ENCODE measurements around the gene HK1.
A peak's percentile ranks its signal among the peaks of the same experiment; 100 is the strongest.

Gene HK1

DNA sequence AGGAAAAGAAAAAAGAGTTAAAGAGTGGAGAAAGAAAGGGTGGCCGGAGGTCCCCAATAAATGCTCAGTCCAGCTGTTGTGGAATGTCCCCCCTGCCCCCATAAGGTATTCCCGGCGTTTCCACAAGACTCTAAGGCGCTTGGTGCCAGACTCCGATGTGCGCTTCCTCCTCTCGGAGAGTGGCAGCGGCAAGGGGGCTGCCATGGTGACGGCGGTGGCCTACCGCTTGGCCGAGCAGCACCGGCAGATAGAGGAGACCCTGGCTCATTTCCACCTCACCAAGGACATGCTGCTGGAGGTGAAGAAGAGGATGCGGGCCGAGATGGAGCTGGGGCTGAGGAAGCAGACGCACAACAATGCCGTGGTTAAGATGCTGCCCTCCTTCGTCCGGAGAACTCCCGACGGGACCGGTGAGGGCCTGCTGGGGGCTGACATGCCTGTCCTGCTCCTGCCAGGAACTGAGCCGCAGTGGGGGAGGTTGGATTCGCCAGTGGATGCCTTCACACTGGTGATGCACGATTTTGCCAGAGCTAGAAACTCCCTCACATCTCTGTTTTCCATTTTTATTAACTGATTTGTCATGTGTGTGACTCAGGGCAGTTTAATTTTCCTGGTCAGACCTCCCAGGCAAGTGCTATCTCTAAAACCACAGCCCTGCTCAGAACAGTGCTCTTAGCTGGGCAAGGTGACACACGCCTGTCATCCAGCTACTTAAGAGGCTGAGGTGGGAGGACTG, 104.3 kb downstream of the HK1 start:
- no peak for DNase-seq

DNA sequence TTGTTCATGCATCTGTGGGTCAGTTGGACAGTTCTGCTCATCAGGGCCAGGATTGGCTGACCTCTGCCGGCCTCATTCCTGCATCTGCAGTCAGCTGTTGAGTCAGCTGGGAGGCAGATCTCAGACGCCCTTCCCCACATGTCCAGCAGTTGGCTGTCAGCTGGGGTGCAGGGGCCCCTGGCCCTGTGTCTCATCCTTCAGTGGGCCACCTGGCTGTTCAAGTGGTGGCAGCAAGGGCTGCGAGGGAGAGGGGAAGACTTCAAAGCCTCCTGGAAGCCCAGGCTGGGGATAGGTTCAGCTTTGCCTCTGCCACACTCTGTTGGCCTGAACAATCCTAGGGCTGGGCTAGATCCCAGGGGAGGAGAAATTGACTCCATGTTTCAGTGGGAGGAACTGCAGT, 105.3 kb downstream of the HK1 start:
- DNase-seq = no peak

DNA sequence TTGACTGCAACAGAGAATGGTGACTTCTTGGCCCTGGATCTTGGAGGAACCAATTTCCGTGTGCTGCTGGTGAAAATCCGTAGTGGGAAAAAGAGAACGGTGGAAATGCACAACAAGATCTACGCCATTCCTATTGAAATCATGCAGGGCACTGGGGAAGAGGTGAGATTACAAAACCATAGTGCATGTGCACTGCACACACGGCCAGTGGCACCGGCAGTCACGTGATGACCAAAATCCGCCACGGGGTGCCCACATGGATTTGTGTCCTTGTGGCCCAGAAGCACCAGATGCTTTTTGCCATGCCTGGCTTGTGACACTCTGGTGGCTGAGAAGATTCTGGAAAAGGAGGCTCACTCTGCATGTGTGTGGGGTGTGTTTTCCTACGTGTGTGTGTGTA, 106.0 kb downstream of the HK1 start:
- no peak for DNase-seq

DNA sequence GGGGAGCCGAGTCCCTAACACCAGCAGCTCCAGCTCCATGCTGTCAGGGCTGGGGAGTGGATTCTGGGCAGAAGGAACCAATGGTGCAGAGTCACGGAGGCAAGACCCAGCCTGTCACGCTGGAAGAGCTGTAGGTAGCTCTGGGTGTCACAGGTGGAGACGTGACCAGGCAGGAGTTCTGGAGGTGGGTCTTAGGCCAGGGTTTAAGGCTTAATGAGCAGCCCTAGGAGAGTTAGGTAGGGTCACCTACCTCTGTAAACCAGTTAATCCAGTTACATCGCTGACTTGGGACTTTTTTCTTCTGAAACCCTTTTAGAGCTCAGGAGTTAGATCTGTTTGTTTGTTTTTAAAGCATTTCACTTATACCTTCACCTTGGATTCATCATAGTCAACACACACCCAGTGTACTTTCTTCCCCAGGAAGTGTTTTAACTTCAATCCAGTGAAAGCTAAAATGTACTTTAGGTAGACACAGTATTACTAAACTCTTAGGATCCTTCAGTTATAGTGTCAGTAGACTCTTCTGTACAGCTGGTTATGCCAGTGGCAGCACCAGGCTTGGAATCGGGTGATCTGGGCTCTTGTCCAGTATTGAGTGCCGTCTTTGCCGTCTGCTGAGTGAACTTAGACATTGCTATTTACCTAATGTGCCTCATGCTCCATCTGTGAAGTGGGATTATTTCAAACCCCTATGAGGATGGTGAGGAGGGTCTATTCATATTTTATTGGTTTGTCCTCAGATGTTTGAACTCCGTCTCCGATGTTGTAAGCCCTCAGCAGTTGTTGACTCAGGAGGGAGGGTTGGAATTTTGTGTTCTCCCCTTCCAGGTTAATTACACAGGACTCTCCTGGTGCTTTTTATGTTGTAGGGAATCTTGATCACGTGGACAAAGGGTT, 107.4 kb downstream of the HK1 start:
- no peak for DNase-seq

DNA sequence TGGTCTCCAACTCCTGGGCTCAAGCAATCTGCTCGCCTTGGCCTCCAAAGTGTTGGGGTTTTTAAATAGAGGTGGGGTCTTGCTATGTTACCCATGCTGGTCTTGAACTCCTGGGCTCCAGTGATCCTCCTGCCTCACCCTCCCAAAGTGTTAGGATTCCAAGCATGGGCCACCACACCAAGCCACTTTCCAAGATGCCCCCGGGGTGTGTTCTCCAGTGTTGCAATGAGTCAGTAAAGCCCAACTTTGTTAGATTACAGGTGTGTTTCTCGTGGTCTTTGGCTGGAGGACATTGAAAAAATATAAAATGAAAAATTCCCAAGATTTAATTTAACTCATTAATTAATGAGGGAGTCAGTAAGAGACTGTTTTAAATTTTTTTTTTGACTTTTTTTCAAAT, 109.2 kb downstream of the HK1 start:
- DNase-seq = no peak

DNA sequence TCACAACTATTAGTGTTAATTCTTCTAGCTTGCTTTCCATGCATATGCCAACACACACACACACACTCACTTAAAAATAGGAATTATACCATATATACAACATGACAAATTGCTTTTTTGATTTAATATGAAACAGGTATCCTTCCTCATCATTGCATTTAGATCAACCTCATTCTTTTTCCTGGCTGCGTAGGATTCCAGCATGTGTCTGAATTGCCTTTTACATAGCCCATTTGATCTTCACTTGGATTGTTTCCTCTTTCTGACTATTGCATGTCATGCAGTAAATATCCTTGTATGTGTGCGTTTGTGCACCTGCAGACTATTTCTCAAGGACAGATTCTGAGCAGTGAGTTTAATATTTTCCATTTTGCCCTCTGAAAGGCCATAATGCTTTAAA, 110.2 kb downstream of the HK1 start:
- DNase-seq = no peak

DNA sequence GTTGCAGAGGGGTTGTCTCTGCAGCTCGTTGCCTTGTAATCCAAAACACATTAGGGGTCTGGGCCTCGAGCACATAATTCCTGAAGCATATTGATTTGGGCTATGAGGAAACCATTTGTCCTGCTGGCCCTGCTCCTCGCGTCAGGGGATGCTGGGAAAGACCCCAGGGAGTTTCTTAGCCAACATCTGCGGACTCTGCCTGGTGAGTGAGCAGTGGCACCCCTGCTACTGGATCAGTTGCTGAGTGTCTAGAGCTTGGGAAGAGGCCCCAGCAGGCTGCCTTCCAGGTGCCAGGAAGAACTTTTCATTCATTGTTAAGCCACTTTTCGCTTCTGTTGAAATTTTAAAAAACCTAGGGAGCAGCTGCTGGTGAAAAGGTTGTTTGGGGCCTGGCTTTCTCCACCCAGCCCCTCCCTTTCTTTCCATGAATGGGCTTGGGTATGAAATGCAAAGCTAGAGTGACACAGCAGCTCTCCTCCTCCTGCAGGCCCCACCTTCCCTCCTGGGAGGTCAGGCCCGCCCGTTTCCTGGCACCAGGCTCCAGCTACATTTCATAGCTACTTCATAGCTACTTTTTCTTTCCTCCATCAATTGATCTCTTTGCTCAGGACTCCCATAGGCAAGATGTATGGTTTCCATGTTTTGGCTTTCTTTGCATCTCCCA, 111.7 kb downstream of the HK1 start:
- DNase-seq = no peak

DNA sequence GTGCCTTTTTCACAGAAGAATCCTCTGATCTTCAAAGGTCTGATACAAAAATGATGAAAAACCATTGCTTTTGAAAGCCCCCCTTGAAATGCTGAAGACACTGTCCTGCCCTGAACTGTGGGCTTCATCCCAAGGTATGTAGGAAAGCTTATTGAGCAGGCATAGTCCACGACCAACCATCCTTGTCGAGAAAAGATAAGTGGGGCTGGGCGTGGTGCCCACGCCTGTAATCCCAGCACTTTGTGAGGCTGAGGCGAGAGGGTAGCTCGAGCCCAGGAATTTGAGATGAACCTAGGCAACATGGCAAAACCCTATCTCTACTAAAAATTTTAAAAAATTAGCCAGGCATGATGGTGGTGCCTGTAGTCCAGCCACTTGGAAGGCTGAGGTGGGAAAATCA, 112.9 kb downstream of the HK1 start:
- no peak for DNase-seq

DNA sequence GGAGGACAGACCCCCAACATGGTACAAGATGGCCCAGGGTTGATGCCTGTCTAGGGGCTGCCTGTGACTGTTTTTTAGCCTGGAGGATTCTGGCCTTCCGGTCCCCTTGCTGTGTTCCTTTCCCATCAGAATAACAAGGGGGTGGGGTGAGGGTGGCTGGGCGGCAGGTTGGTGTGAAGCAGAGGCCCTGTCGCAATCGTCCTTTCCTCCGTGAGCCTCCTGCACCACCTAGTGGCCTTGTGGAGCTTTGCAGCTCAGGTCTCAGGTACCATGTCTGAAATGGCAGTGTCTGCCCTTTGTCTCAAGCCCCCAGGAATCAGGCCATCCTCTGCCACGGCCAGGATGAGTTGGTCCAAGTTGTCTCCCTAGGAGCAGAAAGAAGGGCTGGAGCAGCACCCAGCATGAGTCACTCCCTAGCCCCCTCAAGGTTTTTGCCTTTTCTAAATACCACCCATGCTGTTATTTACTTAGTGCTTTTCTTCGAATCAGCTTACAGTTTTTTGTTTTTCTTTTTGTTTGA, 114.2 kb downstream of the HK1 start:
- peak; percentile 69 for DNase-seq

DNA sequence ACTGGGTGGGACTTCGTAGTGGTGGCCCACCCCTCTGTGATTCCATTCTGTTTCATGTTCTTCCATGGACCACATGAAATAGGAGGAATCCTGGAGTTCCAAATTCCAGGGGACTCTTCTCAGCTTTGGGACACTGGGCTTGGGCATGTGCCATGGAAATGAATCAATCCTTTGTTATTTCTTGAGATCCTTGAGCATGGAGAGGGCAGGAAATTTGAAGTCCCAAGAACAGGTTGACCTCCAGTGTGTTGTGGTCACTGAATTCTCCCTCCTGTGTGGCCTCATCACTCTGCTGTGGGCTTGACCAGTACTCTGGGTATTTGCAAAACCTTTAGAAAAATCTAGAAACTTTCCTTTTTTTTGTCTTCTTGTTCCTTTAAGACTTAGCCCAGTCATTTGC, 115.7 kb downstream of the HK1 start:
- no peak for DNase-seq

DNA sequence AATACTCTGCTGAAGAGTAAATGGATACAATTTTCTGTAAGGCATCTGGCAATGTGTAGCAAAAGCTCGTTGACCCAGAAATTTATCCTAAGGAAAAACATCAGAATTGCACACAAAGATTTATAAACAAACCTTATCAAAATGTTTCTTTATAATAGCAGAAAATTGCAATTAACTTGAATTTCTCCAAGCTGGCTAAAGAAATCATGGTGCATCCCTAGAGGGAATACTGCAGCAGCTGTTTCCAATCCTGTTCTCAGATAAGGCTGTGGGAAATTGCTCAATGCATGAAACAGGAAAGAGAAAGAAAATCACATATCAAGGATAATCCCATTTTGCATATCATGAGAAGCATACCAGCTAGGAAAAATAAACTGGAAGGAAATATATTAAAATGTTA, 119.7 kb downstream of the HK1 start:
- no peak for DNase-seq

DNA sequence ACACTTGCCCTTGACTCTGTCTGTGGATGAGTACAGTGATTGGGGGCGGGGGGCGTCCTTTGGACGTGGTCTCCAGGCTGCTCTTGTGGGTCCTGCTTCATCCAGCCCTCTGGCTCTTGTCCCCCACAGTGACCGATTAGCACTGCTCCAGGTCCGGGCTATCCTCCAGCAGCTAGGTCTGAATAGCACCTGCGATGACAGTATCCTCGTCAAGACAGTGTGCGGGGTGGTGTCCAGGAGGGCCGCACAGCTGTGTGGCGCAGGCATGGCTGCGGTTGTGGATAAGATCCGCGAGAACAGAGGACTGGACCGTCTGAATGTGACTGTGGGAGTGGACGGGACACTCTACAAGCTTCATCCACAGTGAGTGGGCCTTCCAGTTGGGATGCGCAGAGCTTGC, 120.2 kb downstream of the HK1 start:
- DNase-seq = no peak

DNA sequence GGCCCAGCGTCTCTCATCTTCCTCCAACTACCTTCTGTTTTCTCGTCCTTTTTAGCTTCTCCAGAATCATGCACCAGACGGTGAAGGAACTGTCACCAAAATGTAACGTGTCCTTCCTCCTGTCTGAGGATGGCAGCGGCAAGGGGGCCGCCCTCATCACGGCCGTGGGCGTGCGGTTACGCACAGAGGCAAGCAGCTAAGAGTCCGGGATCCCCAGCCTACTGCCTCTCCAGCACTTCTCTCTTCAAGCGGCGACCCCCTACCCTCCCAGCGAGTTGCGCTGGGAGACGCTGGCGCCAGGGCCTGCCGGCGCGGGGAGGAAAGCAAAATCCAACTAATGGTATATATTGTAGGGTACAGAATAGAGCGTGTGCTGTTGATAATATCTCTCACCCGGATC, 122.6 kb downstream of the HK1 start:
- DNase-seq = no peak

DNA sequence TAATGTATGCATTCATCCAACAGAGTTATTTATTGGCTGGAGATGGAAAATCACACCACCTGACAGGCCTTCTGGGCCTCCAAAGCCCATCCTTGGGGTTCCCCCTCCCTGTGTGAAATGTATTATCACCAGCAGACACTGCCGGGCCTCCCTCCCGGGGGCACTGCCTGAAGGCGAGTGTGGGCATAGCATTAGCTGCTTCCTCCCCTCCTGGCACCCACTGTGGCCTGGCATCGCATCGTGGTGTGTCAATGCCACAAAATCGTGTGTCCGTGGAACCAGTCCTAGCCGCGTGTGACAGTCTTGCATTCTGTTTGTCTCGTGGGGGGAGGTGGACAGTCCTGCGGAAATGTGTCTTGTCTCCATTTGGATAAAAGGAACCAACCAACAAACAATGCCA, 123.1 kb downstream of the HK1 start:
- DNase-seq = no peak

DNA sequence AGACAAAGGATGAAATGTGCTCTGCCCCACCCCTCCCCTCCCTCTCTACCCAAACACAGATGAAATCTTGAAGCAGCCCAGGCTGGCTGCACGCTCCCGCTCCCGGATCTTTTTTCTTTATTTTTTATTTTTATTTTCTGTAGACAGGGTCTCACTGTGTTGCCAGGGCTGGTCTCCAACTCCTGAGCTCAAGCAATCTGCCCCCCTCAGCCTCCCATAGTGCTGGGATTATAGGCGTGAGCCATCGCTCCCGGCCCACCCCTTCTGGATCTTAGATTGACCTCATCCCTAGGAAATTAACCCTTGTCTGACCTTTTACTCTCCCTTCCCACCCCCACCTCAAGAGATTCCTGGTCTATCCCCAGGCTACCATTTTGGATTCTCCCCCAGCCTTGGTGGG, 124.1 kb downstream of the HK1 start:
- DNase-seq = no peak

DNA sequence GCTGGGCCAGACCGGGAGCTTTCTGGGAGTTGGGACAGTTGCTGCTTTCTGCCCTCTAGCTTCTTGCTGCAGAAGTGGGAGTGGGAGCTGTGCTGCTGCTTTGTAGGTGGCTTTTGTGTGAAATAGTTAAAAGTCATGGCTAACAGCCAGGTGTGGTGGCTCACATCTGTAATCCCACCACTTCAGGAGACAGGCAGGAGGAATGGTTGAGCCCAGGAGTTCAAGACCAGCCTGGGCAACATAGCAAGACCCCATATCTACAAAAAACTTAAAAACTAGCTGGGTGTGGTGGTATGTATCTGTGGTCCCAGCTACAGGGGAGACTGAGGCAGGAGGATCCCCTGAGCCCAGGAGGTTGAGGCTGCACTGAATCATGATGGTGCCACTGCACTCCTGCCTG, 124.8 kb downstream of the HK1 start:
- DNase-seq = no peak

DNA sequence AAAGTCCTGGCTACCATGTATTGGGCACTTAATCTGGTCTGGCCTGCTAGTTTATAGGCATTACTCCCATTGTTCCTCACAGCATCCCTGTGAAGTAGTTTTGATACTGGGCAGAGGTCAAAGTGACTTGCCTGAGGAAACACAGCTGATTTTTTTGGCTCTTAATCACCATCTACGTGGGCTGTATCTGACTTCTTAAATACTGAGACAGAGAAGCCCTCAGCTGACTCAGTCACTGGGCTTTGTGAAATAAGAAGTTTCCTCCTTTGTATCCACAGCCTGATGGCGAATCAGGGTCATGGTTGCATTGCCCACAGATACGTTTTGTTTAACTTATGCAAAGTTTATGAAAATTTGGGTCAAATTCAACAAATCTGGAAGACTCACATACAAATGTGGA, 125.2 kb downstream of the HK1 start:
- DNase-seq = no peak

DNA sequence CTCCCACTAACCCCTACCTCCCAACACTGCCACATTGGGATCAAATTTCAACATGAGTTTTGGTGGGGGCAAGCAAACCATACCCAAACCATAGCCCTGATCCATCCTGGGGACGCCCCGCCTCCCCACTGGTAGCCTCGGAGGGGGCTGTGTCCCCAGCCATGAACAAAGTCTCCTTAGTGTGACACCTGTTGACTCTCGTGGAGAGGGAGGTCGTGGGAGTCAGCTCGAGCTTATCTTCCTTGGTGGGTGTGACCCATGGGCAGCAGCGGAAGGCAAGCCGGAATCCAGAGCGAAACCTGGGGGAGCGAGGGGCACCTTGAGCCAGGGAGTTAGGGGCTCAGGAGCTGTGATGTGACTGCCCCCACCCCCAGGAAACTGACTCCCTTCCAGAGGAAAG, 126.5 kb downstream of the HK1 start:
- DNase-seq = no peak

DNA sequence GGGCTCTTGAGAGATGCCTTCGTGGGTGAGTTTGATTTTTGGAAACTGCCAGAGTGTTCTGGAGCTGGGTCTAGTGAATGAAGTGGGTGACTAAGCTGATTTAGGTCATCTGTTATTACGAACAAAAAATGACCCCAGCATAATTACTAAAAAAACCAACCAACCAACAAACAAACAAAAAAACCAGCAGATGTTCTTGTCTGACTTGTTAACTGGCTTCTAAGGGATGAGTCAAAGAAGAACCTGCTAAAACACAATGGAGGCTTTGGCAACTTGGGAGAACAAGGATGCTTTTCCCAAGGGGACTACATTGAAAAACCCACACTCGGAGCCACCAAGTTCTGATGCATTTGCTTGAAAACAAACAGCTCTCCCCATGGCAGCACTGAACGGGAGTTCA, 126.9 kb downstream of the HK1 start:
- DNase-seq = no peak

DNA sequence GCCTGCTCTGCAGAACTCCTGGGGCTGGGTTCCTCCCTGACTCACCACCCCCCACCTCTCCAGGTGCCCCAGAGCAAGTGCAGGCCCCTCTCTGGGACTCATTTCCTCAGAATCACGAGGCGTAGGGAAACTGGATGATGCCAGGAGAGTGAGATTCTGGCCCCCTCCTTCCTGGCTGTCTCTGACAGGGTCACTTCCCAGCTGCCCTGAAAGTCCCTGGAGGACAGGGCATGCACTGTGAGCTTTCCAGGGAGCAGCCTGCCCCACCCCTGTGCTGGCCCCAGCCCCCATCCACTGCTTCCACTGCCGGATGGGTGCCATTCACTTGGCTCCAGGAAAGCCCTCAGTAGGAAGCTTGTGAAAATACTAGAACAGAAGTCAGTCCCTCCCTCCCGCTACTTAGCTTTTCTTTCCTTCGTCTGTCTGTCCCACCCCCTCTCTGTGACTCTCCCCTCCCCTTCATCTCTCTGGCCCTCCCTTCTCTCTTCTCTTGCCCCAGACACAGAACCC, 128.1 kb downstream of the HK1 start:
- DNase-seq = no peak

DNA sequence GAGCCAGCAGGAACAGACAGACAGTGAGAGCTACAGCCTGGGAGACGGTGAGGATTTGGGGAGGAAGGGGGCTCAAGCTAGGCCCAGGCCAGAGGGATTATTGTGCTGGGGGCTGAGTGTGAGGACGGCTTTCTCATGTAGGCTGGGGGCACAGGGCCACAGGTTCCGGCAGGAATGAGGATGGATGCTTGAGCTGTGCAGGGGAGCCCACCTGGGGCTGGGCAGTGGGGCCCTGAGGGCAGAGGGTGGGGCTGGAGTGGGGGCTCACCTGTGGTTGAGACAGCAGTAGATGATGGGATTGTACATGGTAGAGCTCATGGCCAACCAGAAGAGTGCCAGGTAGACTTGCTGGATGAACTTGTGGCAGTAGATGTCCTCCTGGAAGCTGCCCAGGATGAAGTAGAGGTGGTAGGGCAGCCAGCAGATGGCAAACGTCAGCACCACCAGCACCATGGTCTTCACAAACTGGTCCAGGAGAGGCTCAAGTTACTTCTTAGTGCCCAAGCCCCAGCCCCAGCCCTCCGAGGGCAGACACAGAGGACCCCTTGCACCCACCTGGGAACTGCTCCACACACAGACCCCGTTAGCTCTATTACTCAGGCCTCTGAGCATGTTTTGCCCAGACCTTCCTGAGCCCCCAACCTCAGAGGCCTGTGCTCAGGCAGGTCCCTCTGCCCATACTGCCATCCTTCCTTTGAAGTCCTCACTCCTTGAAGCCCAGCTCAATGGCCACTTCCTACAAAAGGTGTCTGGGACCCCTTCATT, 128.7 kb downstream of the HK1 start:
- DNase-seq = no peak

DNA sequence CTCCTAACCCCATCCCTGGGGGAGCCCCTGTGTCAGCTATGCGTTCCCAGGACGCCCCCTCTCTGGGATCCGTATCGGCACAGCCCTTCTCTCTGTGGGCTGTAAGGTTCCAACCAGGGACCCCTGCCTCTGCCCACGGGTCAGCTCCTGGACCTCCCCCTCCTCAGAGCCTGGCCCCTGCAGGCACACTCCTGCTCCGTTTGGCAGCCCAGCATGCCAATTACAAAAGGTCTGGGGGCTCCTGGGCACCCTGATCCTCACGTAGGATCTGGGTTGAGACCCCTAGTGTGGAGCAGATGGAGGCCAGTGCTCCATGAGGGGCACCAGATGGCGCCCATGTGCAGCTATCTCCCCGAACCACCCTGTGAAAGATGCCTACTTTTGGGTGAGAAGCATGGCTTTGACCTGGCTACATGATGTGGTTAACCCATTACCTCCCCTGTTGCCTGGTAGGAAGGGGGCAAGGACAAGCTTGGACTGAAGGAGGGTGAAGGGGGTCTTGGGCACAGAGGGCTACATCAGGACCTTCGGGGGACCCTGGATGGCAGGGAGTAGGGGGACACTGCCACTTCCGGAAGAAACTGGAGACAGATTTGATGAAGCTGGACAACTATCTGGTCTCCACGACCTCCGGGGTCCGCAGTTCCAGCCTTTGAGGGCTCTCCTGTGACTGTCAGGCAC, 129.5 kb downstream of the HK1 start:
- DNase-seq = peak; percentile 57

All from MV-4-11 (cell line).